Thoracic aorta (tissue), 2 donors: ENCODE measurements around the gene TXNL4A. TPM values are rescaled to one million over a fixed set of nuclear protein-coding genes. Genes with fewer than 3 reads are reported as not detected.
"Not testable (repeated sequence)": the region's sequence is repeated elsewhere in the genome, so short reads cannot be mapped to it uniquely, and the experiment has no call there.

Experiments used
- ATAC-seq: fragments of 150-250 bp; one replicate; pipeline ENCODE4 v1.8.0; 2017; ENCODE audit warnings: low read depth; ENCODE audit not compliant: insufficient number of reproducible peaks, low FRiP score
- DNase-seq: peaks from one replicate; pipeline ENCODE4 v3.0.0-alpha.2; 2020; ENCODE audit warnings: low spot score
- H3K27ac ChIP-seq, 2 donors: fragments of 200-600 bp; sonication (generic); 1 replicate in 1 of 2; 2 replicates in 1 of 2; pipeline ENCODE4 v1.5.1; 2016; ENCODE audit warnings: mild to moderate bottlenecking in 2 of 2, moderate library complexity in 2 of 2
- H3K27me3 ChIP-seq: fragments of 200-600 bp; sonication (generic); replicated peaks from 2 replicates; pipeline ENCODE4 v1.6.0; 2016; ENCODE audit warnings: mild to moderate bottlenecking; ENCODE audit not compliant: insufficient read depth
- H3K36me3 ChIP-seq: fragments of 200-600 bp; sonication (generic); one replicate; pipeline ENCODE4 v1.5.1; 2016
- H3K4me1 ChIP-seq, 2 donors: fragments of 200-600 bp; sonication (generic); 1 replicate in 1 of 2; 2 replicates in 1 of 2; pipeline versions ENCODE4 v1.5.1 to v1.6.0; 2016; ENCODE audit warnings: low read depth in 2 of 2, mild to moderate bottlenecking in 1 of 2; ENCODE audit not compliant: control insufficient read depth in 1 of 2
- H3K4me3 ChIP-seq: fragments of 200-600 bp; sonication (generic); 2 replicates; pipeline ENCODE4 v1.5.1; 2016; ENCODE audit warnings: mild to moderate bottlenecking
- H3K9me3 ChIP-seq: fragments of 200-600 bp; sonication (generic); 2 replicates; pipeline ENCODE4 v1.5.1; 2016
- CTCF ChIP-seq: fragments of 200-600 bp; sonication (generic); IDR thresholded peaks from one replicate; pipeline ENCODE4 v1.5.1; 2019; ENCODE audit warnings: antibody characterized with exemption
- total RNA-seq, 2 donors: library from RNA; depleted of rRNA; stranded (reverse); fragments of >200 nt; gene quantifications; one replicate each; pipeline versions ENCODE4 v1.1.0 to v1.2.3, GENCODE V29; 2016

The TXNL4A gene
- total RNA-seq, 2 donors from 2014 or later, result 12.0 to 31.5 TPM

GRCh38 chr18:80006724-80007123 lies 18.4 kb upstream of the TXNL4A start:
- no peak overlapping the region for H3K27ac ChIP-seq
- no peak for TF ChIP-seq CTCF
- no peak for DNase-seq

GRCh38 chr18:80004600-80005342 lies 16.4 kb upstream of the TXNL4A start:
- ATAC-seq (no peak), DNase-seq (no peak)
- Histone ChIP-seq H3K4me3 (no peak overlapping the region), H3K27me3 (no peaks in the 10 kb centered on the region), H3K36me3 (no peaks in the 10 kb centered on the region), H3K4me1 (peaks cover 0 to 2% of the 10 kb centered on the region in 2 donors), H3K9me3 (no peaks in the 10 kb centered on the region), H3K27ac (no peak overlapping the region)
- TF ChIP-seq CTCF, result no peak

More at GRCh38 chr18:80006724-80007123, 18.4 kb upstream of the TXNL4A start:
- H3K36me3 ChIP-seq, result no peaks in the 10 kb centered on the region
- peaks cover 3% of the 10 kb centered on the region for H3K9me3 ChIP-seq
- H3K27me3 ChIP-seq, result no peaks in the 10 kb centered on the region
- H3K4me1 ChIP-seq, result peaks cover 4 to 11% of the 10 kb centered on the region in 2 donors
- no peak overlapping the region for H3K4me3 ChIP-seq
- no peak for ATAC-seq

- TF ChIP-seq CTCF, result no peak
- H3K9me3 ChIP-seq, result no peaks in the 10 kb centered on the region
- no peak overlapping the region for H3K4me3 ChIP-seq
- DNase-seq (no peak), ATAC-seq (no peak)
- no peaks in the 10 kb centered on the region for H3K27me3 ChIP-seq
- H3K4me1 ChIP-seq, result no peaks in the 10 kb centered on the region
- no peak overlapping the region for H3K27ac ChIP-seq
- no peaks in the 10 kb centered on the region for H3K36me3 ChIP-seq
Measured at GRCh38 chr18:80002468-80002867, 14.1 kb upstream of the TXNL4A start.

GRCh38 chr18:80000877-80001276 lies 12.5 kb upstream of the TXNL4A start:
- no peak for ATAC-seq
- H3K4me3 ChIP-seq, result no peak overlapping the region
- H3K27ac ChIP-seq, result no peak overlapping the region
- no peak for TF ChIP-seq CTCF
- H3K9me3 ChIP-seq, result no peaks in the 10 kb centered on the region
- no peaks in the 10 kb centered on the region for H3K36me3 ChIP-seq
- H3K4me1 ChIP-seq, result no peaks in the 10 kb centered on the region
- no peaks in the 10 kb centered on the region for H3K27me3 ChIP-seq
- no peak for DNase-seq

GRCh38 chr18:79999701-80000100 lies 11.3 kb upstream of the TXNL4A start:
- H3K4me1 ChIP-seq, ATAC-seq, H3K27ac ChIP-seq, DNase-seq, H3K36me3 ChIP-seq, H3K4me3 ChIP-seq, H3K9me3 ChIP-seq, H3K27me3 ChIP-seq: not testable (repeated sequence)

GRCh38 chr18:79991494-79991893 lies 3.1 kb upstream of the TXNL4A start:
- no peak overlapping the region for H3K27ac ChIP-seq
- no peaks in the 10 kb centered on the region for H3K36me3 ChIP-seq
- no peaks in the 10 kb centered on the region for H3K27me3 ChIP-seq
- no peak overlapping the region for H3K4me3 ChIP-seq
- DNase-seq, result no peak
- no peaks in the 10 kb centered on the region for H3K9me3 ChIP-seq
- ATAC-seq, result no peak
- H3K4me1 ChIP-seq, result peaks cover 12 to 16% of the 10 kb centered on the region in 2 donors
- TF ChIP-seq CTCF, result no peak
